Measurements from ENCODE around the gene LRATD1.

Gene LRATD1

DNA sequence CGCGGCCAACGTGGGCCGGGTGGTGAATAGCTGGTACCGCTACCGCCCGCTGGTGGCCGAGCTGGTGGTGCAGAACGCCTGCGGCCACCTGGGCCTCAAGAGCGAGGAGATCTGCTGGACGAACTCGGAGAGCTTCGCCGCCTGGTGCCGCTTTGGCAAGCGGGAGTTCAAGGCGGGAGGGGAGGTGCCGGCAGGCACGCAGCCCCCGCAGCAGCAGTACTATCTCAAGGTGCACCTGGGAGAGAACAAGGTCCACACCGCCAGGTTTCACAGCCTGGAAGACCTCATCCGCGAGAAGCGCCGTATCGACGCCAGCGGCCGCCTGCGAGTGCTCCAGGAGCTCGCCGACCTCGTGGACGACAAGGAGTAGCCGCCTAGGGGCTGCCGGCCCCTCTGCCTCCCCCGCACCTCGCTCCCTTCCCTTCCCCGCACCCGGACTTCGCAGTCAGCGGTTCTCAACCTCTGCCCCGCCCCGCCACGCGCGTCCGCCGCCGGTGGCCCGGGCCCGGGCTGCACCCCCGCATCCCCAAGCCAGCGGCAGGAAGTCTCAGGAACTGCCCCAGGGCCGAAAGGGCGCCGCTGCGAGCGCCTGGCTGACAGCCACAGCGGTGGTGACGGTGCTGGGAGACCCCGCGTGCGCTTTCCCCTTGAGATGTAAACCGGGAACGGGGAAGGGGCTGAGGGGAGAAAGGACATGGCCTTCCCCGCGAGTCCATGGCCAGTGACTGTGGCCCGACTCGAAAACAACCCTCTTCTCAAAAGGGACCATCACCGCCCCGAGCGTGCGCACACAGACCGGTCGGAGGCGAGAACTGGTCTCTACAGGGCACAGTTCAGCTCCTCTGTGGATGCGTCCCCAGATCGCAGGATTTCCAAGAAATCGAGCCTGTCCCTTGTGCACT is 2.2 kb downstream of the LRATD1 start:
- Histone ChIP-seq H3K27me3 (ENCODE audit: control insufficient read depth, insufficient read depth, low read length) (peaks cover 80% of the 10 kb centered on the region), H3K9ac (ENCODE audit: low read depth, low read length) (no peak overlapping the region), H3K4me3 (ENCODE audit: low read depth, low read length) (peak overlapping the region; percentile 70), H3K9me3 (ENCODE audit: control insufficient read depth, insufficient read depth, low read length) (no peaks in the 10 kb centered on the region), H3K36me3 (ENCODE audit: control insufficient read depth, insufficient read depth, low read length) (no peaks in the 10 kb centered on the region), H3K4me1 (ENCODE audit: control insufficient read depth, insufficient read depth, low read length) (peaks cover 2% of the 10 kb centered on the region)

DNA sequence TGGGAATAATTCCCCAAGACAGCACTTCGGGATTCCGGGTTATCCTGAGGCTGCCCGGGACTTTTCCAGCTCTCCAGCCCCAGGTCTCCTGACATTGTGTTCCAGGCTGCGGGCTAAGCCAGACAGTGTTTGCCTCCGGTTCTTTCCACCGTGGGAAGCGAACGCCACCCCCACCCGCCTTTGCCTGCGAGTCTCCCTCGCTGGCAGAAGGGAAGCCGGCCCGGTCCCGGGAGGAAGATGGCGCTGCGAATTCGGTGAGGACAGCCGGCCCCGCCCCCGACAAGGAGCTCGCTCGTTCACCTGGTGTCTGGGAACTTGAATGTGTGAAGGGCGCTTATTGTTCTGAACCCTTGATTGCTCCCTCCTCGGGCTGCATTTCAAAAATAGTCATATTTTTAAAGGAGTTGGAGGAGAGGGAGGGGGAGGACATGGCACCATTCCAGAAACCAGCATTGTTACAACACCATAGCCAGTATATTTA is 2.9 kb downstream of the LRATD1 start:
- Histone ChIP-seq H3K9me3 (ENCODE audit: control insufficient read depth, insufficient read depth, low read length) (no peaks in the 10 kb centered on the region), H3K9ac (ENCODE audit: low read depth, low read length) (no peak overlapping the region), H3K27me3 (ENCODE audit: control insufficient read depth, insufficient read depth, low read length) (peaks cover 73% of the 10 kb centered on the region), H3K36me3 (ENCODE audit: control insufficient read depth, insufficient read depth, low read length) (no peaks in the 10 kb centered on the region), H3K4me3 (ENCODE audit: low read depth, low read length) (peak overlapping the region; percentile 70), H3K4me1 (ENCODE audit: control insufficient read depth, insufficient read depth, low read length) (peaks cover 2% of the 10 kb centered on the region)

DNA sequence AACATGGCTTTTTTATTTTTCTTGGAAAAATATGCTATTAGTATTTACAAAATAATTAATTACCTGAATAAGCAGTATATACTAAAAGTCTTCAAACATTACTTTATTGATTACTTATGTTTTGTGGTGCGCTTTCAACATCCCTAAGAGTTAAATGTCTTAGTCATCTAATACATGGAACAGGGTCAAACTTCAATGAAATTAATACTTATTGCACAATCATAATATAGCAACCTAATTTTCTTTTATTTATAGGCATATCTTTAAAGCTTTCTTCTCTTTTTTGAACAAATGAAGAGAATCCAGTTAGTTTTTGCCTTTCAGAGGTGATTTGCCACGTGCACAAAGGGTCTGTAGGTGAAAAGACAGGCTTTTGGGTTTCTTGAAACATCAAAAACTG is 6.0 kb downstream of the LRATD1 start:
- H3K36me3 ChIP-seq (ENCODE audit: control insufficient read depth, insufficient read depth, low read length): no peaks in the 10 kb centered on the region
- peaks cover 46% of the 10 kb centered on the region for H3K27me3 ChIP-seq (ENCODE audit: control insufficient read depth, insufficient read depth, low read length)
- H3K9me3 ChIP-seq (ENCODE audit: control insufficient read depth, insufficient read depth, low read length): no peaks in the 10 kb centered on the region
- no peaks in the 10 kb centered on the region for H3K4me1 ChIP-seq (ENCODE audit: control insufficient read depth, insufficient read depth, low read length)
- H3K9ac ChIP-seq (ENCODE audit: low read depth, low read length): no peak overlapping the region
- no peak overlapping the region for H3K4me3 ChIP-seq (ENCODE audit: low read depth, low read length)

DNA sequence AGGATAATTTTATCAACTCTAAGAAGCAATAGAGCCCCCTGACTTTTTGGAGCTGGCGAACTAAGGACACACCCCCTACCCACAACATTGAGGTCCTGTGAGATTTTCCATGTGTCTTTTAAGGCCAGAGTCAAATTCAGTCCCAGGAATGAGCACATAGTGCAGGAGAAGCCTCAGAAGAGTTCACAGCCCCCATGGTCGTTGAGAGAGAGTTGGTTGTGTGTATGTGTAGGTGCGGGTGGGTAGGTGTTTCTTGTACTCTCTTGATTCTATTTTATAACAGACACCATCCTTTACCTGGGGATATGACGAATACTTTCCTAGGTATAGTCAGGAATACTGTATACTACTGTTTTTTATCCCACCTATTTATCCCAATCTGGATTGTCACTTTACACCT is 8.6 kb downstream of the LRATD1 start:
- H3K36me3 ChIP-seq (ENCODE audit: control insufficient read depth, insufficient read depth, low read length): no peaks in the 10 kb centered on the region
- peaks cover 22% of the 10 kb centered on the region for H3K27me3 ChIP-seq (ENCODE audit: control insufficient read depth, insufficient read depth, low read length)

DNA sequence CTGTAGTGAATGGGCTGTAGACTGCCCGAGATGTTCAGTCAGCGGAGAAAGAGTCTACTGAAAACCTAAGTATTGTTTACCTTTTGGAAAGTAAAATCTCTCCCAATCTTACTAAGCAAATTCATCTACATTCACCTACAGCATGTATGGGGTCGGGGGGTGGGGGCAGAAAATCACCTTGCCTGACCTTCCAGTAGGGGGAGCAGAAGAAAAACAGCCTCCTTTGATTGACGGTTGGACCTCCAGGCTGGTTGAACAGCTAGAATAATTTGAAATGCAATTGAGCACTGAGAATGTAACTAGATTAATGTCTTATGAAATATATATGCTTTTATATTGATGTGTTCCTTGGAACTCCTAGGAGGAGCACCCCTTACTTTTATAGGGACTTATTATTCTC is 10.0 kb downstream of the LRATD1 start:
- H3K9me3 ChIP-seq (ENCODE audit: control insufficient read depth, insufficient read depth, low read length): no peaks in the 10 kb centered on the region

More for the DNA sequence above, 8.6 kb downstream of the LRATD1 start:
- no peaks in the 10 kb centered on the region for H3K4me1 ChIP-seq (ENCODE audit: control insufficient read depth, insufficient read depth, low read length)
- no peak overlapping the region for H3K9ac ChIP-seq (ENCODE audit: low read depth, low read length)
- H3K9me3 ChIP-seq (ENCODE audit: control insufficient read depth, insufficient read depth, low read length): no peaks in the 10 kb centered on the region
- no peak overlapping the region for H3K4me3 ChIP-seq (ENCODE audit: low read depth, low read length)

DNA sequence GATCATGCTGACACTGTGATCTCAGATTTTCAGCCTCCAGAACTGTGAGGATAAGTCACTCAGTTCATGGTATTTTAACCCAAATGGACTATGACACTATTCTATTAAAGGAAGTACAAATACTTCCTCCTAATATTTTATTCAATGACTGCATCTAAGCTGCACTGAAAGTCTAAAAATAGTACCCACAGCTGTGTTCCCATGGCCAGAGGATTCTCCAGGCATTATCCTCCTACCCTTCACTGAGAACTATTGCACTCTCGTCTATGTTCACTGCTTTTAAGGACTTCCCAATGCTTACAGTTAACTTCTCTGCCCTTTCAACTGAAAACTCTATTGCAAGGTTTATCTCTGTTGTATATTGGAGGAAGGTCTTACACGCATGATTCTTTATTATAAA is 15.2 kb downstream of the LRATD1 start:
- Histone ChIP-seq H3K27me3 (ENCODE audit: control insufficient read depth, insufficient read depth, low read length) (no peaks in the 10 kb centered on the region), H3K9me3 (ENCODE audit: control insufficient read depth, insufficient read depth, low read length) (no peaks in the 10 kb centered on the region)

More for the DNA sequence above, 10.0 kb downstream of the LRATD1 start:
- no peaks in the 10 kb centered on the region for H3K36me3 ChIP-seq (ENCODE audit: control insufficient read depth, insufficient read depth, low read length)
- H3K4me3 ChIP-seq (ENCODE audit: low read depth, low read length): no peak overlapping the region
- H3K27me3 ChIP-seq (ENCODE audit: control insufficient read depth, insufficient read depth, low read length): peaks cover 8% of the 10 kb centered on the region
- no peak overlapping the region for H3K9ac ChIP-seq (ENCODE audit: low read depth, low read length)
- H3K4me1 ChIP-seq (ENCODE audit: control insufficient read depth, insufficient read depth, low read length): no peaks in the 10 kb centered on the region

DNA sequence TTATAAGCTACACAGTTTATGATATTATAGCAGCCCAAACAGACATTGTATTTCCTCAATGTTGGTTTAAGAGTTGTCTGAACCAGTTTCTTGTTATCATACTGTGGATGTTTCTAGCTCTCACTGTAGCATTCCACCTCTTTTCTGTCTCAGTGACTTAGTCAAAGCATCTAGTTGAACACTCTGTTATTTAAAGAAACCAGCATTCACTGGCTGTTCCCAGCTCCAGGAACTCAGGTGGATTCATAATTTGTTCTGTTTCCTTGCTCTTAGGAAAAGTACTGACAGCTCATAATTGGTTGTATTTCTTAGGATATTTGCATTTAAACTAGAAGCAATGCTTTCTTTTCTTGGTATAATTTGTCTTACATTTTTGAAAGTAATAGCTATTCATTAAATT is 17.5 kb downstream of the LRATD1 start:
- Histone ChIP-seq H3K27me3 (ENCODE audit: control insufficient read depth, insufficient read depth, low read length) (no peaks in the 10 kb centered on the region), H3K9me3 (ENCODE audit: control insufficient read depth, insufficient read depth, low read length) (no peaks in the 10 kb centered on the region), H3K36me3 (ENCODE audit: control insufficient read depth, insufficient read depth, low read length) (no peaks in the 10 kb centered on the region), H3K4me1 (ENCODE audit: control insufficient read depth, insufficient read depth, low read length) (no peaks in the 10 kb centered on the region), H3K9ac (ENCODE audit: low read depth, low read length) (no peak overlapping the region), H3K4me3 (ENCODE audit: low read depth, low read length) (no peak overlapping the region)

More for the DNA sequence above, 15.2 kb downstream of the LRATD1 start:
- no peak overlapping the region for H3K4me3 ChIP-seq (ENCODE audit: low read depth, low read length)
- H3K36me3 ChIP-seq (ENCODE audit: control insufficient read depth, insufficient read depth, low read length): no peaks in the 10 kb centered on the region
- no peak overlapping the region for H3K9ac ChIP-seq (ENCODE audit: low read depth, low read length)
- H3K4me1 ChIP-seq (ENCODE audit: control insufficient read depth, insufficient read depth, low read length): no peaks in the 10 kb centered on the region

DNA sequence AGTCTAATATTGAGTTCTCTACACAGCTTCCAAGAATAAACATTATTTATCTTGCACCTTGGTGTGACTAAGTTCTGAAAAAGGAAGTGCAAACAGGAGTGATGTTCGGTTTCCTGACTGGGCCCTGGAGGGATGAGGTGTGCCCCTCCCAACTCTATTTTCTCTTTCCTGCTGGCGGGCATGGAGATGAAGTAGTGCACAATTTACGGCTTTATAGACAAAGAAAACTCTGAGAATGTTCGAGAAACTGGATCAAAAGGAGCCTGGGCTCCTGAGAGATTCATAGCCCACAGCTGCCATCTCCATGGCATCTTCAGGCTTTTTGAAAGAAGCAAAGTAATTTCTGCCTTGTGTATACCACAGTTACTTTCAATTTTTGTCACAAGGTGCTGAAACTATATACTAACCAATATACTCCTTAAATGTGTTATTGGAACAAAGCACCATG is 22.3 kb downstream of the LRATD1 start:
- H3K9me3 ChIP-seq (ENCODE audit: control insufficient read depth, insufficient read depth, low read length): no peaks in the 10 kb centered on the region
- no peak overlapping the region for H3K4me3 ChIP-seq (ENCODE audit: low read depth, low read length)
- no peak overlapping the region for H3K9ac ChIP-seq (ENCODE audit: low read depth, low read length)
- no peaks in the 10 kb centered on the region for H3K36me3 ChIP-seq (ENCODE audit: control insufficient read depth, insufficient read depth, low read length)
- H3K27me3 ChIP-seq (ENCODE audit: control insufficient read depth, insufficient read depth, low read length): no peaks in the 10 kb centered on the region
- H3K4me1 ChIP-seq (ENCODE audit: control insufficient read depth, insufficient read depth, low read length): no peaks in the 10 kb centered on the region

DNA sequence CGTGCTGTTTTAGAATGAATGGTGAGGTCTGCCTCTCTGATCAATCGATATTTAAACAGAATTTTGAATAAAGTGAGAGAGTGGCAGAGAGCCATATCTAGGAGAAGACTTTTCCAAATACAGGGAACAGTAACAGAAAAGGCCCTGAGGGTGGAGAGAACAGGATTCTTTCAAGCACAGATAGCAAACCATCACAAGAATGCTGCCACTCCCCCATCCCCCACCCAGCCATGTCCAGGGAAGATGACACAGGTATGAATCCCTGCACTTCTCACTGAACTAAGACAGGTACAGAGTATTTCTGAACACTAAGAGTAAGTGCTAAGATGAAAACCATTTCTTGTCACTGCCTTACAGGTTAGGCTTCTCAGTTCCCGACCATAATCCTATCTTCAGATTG is 23.6 kb downstream of the LRATD1 start:
- Histone ChIP-seq H3K9me3 (ENCODE audit: control insufficient read depth, insufficient read depth, low read length) (no peaks in the 10 kb centered on the region), H3K9ac (ENCODE audit: low read depth, low read length) (no peak overlapping the region), H3K36me3 (ENCODE audit: control insufficient read depth, insufficient read depth, low read length) (no peaks in the 10 kb centered on the region), H3K4me3 (ENCODE audit: low read depth, low read length) (no peak overlapping the region), H3K4me1 (ENCODE audit: control insufficient read depth, insufficient read depth, low read length) (no peaks in the 10 kb centered on the region), H3K27me3 (ENCODE audit: control insufficient read depth, insufficient read depth, low read length) (no peaks in the 10 kb centered on the region)

DNA sequence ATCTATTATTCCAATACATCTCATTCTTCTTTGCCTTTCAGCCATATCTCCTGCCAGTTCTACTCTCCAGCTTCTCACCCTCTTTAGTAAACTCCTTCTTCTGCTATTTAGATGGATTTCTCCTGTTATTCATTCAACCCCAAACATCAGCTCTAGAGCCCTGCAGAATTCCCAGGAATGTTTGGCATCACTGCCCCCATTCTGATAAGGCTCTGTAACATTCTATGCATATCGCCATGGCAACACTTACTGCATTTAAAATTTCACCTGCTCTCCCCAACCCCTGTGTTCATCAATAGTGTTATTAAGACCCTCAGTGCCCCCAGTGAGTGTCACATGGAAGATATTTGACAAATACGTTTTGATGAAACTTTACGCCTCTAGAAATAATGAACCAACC is 28.6 kb downstream of the LRATD1 start:
- H3K9ac ChIP-seq (ENCODE audit: low read depth, low read length): no peak overlapping the region
- H3K4me1 ChIP-seq (ENCODE audit: control insufficient read depth, insufficient read depth, low read length): no peaks in the 10 kb centered on the region
- no peaks in the 10 kb centered on the region for H3K27me3 ChIP-seq (ENCODE audit: control insufficient read depth, insufficient read depth, low read length)
- no peaks in the 10 kb centered on the region for H3K36me3 ChIP-seq (ENCODE audit: control insufficient read depth, insufficient read depth, low read length)
- no peak overlapping the region for H3K4me3 ChIP-seq (ENCODE audit: low read depth, low read length)
- no peaks in the 10 kb centered on the region for H3K9me3 ChIP-seq (ENCODE audit: control insufficient read depth, insufficient read depth, low read length)

DNA sequence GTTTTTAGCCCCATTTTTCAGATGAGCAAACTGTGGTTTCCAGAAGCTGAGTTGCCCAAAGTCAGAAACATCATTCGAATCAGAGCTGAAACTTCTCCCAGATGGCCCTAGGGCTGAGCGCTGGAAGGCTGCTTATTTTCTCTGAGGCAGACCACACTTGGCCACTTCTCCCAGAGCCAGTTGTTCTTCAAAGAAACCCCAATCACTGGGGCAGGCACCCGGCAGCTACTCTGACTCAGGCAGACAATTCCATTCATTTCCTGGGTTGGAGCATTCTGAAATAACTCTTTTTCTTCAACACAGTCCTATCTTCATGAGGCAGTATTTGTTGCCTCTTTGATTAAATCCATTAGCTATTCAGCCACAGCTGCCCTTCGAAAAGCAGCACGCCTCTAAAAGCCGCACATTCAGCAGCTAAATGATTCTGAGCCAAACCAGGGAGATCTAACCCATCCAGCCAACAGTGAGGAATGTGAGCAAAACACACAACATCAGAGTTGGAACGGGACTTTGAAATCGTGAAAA is 40.9 kb downstream of the LRATD1 start:
- Histone ChIP-seq H3K36me3 (ENCODE audit: control insufficient read depth, insufficient read depth, low read length) (no peaks in the 10 kb centered on the region), H3K27me3 (ENCODE audit: control insufficient read depth, insufficient read depth, low read length) (no peaks in the 10 kb centered on the region), H3K9me3 (ENCODE audit: control insufficient read depth, insufficient read depth, low read length) (no peaks in the 10 kb centered on the region), H3K4me3 (ENCODE audit: low read depth, low read length) (no peak overlapping the region), H3K4me1 (ENCODE audit: control insufficient read depth, insufficient read depth, low read length) (no peaks in the 10 kb centered on the region), H3K9ac (ENCODE audit: low read depth, low read length) (no peak overlapping the region)

DNA sequence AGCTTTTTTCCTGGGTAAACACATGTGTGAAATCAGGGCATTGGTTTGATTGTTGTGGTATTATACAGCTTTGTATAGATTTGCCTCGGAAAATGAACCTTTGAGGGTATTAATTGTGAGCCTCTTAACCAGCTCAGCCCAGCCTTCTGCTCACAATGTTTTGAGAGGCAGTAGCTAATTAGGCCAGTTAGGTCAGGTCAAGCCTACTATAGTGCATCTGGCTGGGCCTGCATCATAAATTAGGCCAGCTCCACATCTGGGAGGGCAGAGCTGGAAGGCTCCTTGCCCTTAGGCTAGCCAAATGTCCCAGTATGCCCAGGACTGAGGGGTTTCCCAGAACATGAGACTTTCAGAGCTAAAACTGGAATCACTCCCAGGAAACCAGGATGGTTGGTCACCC is 43.0 kb downstream of the LRATD1 start:
- Histone ChIP-seq H3K4me1 (ENCODE audit: control insufficient read depth, insufficient read depth, low read length) (peaks cover 3% of the 10 kb centered on the region), H3K9me3 (ENCODE audit: control insufficient read depth, insufficient read depth, low read length) (no peaks in the 10 kb centered on the region)

More for the DNA sequence above, 43.0 kb downstream of the LRATD1 start:
- Histone ChIP-seq H3K9ac (ENCODE audit: low read depth, low read length) (no peak overlapping the region), H3K4me3 (ENCODE audit: low read depth, low read length) (no peak overlapping the region), H3K36me3 (ENCODE audit: control insufficient read depth, insufficient read depth, low read length) (no peaks in the 10 kb centered on the region), H3K27me3 (ENCODE audit: control insufficient read depth, insufficient read depth, low read length) (no peaks in the 10 kb centered on the region)
